NCI-H82 treated with DMSO at 0.1 percent for 48 hours (cell line): ENCODE data around the gene TBCK.

Source experiments
- DNase-seq: peaks from one replicate; lab custom pipeline; 2025; ENCODE audit not compliant: unreplicated experiment; lab: John Stamatoyannopoulos, UW

The TBCK gene

DNA sequence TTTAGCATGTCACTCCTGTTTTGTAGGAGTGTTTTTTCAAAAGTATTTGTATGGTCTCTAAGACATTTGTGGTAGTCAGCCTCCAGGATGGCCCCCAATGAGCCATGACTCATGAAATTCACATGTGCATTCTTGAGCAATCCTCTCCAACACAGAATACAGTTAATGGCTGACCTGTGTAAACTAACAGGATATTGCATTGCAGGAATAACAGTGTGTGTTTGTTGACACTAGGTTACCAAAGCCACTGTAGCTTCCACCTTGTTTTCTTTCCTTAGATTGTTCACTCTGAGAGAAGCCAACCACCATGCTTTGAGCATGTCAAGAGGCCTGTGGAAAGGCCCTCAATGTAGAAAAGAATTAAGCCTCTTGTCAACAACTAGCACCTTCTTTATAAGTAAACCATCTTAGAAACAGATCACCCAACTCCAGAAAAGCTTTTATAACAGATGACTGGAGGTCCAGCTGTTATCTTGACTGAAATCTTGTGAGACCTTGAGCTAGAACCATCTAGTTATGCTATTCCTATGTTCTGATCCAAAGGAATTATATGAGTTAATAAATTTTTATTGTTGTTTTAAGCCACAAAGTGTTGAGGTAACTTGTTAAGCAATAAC is 28.5 kb downstream of the TBCK start:
- no peak for DNase-seq

DNA sequence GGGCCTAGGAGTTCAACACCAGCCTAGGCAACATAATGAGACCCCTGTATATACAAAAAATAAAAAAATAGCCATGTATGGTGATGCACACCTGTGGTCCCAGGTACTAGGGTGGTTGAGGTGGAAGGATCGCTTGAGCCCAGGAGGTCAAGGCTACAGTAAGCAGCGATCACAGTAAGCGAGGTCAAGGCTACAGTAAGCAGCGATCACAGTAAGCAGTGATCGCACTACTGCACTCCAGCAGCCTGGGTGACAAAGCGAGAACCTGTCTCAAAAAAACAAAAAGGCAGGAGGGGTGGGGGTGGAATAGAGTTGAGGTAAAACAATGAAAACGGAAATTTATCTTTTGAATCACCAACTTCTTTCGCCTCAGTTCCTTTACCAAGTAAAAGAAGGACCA is 29.4 kb downstream of the TBCK start:
- no peak for DNase-seq

DNA sequence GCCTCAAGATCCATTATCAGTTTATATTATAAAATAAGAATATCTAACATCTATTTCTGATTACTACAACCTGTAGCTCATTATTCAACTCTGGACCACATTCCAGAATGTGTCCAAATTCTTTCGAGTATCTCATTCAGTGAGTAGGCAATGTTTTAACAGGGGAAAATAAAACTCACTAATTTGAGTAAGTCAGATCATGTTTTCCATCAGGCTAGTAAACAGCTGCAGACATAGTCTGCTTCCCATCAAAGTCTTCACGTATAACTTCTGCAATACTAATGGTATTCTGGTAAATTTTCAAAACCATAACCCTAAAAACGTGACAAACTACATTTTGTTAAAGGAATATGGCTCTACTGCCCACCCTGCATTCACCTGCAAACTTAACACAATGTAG is 31.8 kb downstream of the TBCK start:
- DNase-seq: no peak

DNA sequence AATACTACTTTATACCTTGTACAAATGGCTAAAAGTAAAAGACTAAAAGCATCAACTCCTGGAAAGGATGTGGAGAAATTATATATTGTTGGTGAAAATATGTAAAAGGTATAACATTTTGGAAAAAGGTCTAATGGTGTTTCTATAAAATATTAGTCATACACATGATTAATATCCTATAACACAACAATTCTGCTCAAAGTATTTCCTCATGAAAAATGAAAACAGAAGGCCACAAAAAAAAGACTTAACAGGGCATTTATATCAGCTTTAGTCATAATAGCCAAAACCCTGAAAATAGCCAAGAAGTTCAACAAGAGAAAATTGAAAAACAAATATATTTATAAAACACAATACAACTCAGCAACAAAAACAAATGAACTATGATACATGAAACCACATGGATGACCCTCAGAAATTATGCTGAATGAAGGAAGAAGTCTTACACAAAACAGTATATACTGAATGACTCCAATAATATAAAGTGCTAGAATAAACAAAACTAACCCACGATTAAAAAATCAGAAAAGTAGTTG is 38.8 kb downstream of the TBCK start:
- no peak for DNase-seq

GRCh38 chr4:106273831-106274230 is 42.2 kb downstream of the TBCK start:
- DNase-seq: no peak

DNA sequence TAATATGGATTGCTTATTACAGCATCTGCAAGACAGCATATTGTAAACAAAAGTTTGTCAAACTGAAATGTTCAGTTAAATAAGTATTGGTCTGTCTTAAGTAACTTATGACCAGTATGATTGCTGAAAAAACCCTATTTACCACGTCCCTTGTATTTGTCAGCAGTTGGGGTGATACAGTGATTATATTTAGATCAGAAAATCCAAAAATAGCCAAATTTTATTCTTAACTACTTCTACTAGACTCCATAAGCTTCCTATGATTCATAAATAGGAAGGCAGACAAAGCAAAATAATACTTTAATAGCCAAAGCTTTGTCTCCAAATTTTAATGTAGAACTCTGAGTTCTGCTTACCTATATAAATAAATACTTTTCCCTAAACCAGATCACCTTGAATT is 45.3 kb downstream of the TBCK start:
- no peak for DNase-seq

GRCh38 chr4:106269711-106270110 is 46.3 kb downstream of the TBCK start:
- DNase-seq: no peak

GRCh38 chr4:106268786-106269185 is 47.2 kb downstream of the TBCK start:
- DNase-seq: no peak

DNA sequence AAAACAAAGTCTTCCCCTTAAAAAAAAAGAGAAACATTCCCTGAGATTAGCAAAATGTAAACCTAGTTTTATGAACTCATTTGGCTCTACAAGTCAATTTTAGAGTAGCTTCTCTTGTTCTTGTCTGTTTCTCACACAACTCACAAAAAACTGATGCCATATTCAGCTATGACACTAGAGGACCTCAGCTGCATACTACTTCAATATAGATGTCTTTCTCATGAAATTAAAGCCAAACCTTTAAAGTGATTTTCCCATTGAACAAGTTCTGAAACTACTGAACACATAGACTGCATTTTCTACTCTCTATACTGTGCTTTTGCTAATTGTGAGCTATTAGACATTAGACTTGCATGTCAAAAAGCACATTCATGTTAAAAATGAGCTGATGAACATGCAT is 49.8 kb downstream of the TBCK start:
- DNase-seq: no peak

DNA sequence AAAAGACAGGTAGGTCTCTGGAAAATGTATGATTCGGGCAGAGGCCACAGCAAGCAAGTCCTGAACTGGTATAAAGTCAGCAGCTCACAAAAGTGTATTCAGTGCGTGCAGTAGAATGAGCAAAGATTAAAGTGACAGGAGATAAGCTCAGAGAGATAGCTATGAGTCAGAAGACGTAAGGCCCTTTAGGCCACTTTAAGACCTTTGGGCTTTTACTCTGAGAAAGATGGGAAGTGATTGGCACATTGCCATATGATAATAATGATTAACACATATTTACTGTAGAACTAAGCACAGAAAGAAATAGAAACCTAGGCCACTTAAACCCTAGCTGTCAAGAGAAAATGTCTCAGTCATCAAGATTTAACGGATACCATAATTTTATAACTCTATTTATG is 51.7 kb downstream of the TBCK start:
- DNase-seq: no peak

DNA sequence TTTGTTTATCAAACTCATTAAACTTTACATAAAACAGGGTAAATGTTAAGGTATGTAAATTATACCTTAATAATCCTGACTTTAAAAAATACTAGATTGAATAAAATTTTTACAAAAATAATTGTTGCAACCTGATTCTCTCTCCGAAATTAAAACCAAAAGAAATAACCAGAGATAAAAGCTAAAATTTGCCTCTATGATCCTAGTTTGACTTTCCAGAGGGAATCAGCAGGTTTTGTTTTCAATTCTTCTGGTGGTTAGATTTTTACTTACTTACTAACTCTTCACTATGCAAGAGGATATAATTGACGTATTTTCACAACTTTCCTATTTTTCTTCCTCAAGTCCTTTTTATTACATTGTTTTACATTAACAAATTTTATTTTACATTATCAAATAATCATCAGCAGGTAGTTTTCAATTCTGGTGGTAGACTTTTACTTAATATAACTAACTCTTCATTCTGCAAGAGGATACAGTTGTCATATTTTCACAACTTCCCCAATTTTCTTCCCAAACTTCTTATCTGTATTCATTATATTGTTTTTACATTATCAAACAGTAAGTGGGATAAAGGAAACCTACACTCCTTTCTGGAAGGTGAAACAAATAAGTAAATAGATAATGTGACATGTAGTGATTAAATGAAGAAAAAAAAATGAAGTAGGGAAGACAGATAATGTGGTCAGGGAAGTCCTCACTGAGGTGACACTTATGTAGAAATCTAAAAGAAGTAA is 52.2 kb downstream of the TBCK start:
- no peak for DNase-seq

DNA sequence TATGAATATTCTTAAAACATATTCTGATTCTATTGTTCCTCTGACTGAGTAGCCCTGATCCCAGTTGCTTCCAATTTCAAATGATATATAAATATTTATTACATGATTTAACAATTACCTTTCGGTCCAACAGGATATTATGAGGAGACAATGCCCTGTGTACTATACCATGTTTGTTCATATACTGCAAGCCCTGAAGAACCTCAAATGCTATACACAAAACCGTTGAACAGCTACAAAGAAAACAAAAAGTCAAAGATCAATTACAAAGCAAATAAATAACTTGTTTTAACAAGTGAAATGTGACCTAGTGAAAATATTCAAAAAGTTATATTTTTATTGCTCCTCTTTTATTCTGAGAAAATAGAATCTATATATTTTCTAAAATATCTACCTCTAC is 54.0 kb downstream of the TBCK start:
- no peak for DNase-seq

DNA sequence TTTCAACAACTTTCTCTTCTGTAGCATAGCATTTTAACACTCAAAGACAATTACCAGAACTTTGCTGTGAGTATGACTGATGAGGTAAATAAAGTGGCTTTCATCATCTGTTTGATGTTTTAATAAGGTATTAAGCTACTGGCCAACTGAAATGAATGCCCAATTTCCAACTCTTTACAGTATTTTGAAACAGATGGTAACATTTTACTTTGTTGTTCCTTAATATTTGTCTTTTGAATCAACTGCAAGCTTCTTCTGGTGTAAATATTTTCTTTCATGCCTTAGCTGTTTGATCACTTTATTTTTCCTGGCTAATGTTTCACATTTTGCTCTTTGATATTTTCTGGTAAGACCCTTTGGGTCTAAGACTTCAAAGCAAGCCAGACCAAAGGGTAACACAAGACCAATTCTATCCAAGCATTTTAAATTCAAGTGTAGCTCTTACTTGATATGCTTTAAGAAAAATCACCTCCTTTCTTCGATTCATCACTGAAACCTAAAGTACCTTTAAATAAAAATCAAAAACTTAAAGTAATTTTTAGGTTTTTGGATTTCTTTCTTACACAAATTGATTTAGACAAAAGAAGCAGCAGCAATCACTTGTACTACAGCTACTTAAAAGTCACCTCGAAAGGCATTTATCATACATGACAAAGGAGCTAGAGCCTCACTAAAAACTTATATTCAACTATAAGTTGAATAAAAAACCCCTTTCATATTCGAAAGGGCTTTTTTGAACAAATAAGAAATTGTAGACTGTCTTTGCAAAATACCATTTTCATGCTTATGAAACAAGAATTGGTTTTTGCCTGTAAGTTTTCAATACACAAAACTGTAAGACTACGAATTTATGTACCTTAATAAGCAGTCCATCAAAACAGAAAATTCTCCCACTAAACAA is 57.6 kb downstream of the TBCK start:
- DNase-seq: no peak

- no peak for DNase-seq
Measured at GRCh38 chr4:106256190-106256589, 59.8 kb downstream of the TBCK start.

- no peak for DNase-seq
Measured at GRCh38 chr4:106255195-106255594, 60.8 kb downstream of the TBCK start.

- no peak for DNase-seq
Measured at GRCh38 chr4:106253364-106254129, 62.5 kb downstream of the TBCK start.

GRCh38 chr4:106247600-106247999 is 68.4 kb downstream of the TBCK start:
- DNase-seq: no peak

GRCh38 chr4:106246441-106246840 is 69.6 kb downstream of the TBCK start:
- no peak for DNase-seq

DNA sequence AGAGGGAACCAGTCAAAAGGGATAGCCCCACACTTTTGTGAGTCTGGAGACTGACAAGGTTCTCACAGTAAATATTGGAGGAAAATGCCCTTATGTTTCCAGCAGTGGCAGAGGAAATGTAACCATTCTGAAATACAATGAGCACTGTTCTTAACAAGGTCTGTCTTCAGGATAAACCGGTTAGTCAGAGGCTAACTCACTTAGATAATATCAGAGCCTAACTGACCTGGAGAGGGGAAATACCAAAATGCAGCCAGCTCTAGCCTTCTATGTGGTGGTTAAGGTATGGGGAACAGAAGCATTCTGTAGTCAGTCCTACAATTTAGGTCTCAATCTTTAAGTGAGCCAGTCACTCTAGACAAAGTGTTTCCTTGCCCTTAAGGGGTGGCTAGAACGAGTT is 70.8 kb downstream of the TBCK start:
- DNase-seq: no peak

DNA sequence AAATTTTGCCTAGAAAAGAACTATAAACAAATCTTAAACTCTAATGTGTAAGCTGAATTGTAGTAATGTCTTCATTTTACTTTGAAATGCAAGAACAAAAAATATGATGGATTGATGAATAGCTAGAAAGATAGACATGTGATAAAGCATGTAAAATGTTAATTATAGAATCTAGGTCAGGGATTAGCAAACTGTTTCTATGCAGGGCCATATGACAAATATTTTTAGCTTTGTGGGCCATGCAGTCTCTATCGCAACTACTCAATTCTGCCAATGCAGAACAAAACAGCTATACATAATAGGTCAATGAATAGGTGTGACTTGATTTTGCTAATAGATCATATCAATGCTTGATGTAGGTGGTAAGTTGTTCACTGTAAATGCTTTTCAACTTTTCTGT is 75.3 kb downstream of the TBCK start:
- no peak for DNase-seq

DNA sequence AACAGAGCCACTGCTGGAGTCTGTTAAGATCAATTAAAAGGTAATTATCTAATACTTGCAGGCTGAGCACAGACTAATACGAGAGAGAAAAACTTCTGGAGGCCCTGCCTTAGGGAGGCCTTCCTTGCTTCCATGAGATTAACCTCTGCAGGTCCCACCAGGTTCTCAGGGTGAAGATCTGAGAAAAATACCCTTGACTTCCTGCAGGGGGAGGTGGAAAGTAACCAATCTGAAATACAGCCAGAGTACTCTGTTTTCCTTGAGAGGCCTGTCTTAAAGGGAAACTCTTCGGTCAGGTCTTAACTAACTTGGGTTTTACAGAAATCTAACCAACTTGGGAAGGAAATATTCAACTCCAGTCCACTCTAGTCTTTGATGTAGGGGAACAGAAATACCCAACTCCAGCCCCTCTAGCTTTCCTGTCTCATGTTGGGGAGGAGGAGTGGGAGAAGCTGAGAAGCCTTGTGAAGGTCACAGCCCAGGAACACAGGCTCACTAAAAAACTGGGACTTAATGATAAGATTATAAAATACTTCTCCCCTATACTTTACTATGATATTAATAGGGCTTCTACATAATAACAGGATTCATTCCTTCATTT is 77.1 kb downstream of the TBCK start:
- DNase-seq: peak; percentile 7
